H1 (cell line): ENCODE measurements around the gene CHD2. TPM values are rescaled to one million over a fixed set of nuclear protein-coding genes. Genes with fewer than 3 reads are reported as not detected.
A peak's percentile ranks its signal among the peaks of the same experiment; 100 is the strongest.

Experiments
- CTCF ChIA-PET: fragments of 300-600 bp; sonication (Branson Sonifier 250); formaldehyde crosslinking; loops from one replicate; lab custom pipeline; 2021; ENCODE audit not compliant: partially characterized antibody; lab: Charles Lee
- POLR2A ChIA-PET: fragments of 300-600 bp; sonication (Branson Sonifier 250); formaldehyde crosslinking; loops from one replicate; lab custom pipeline; 2021; ENCODE audit warnings: inconsistent platforms; ENCODE audit not compliant: partially characterized antibody; lab: Charles Lee
- DNase-seq, 2 experiments: peaks; one replicate each; pipeline versions ENCODE4 v3.0.0 to v3.0.0-alpha.2; 2010 to 2022; ENCODE audit warnings: low spot score in 2 of 2, low read depth in 1 of 2, mixed read lengths in 1 of 2
- FAIRE-seq: peaks from 2 replicates; lab custom pipeline; 2011; peaks lifted over from hg19 to GRCh38; lab: Jason Lieb, UNC
- H2AFZ ChIP-seq: 2 replicates; pipeline ENCODE4 v1.8.1; 2012; ENCODE audit warnings: low read length, inconsistent platforms
- H2AK5ac ChIP-seq: 2 replicates; pipeline ENCODE4 v1.6.1; 2013; ENCODE audit warnings: low read depth, low read length
- H2BK120ac ChIP-seq: replicated peaks from 2 replicates; pipeline ENCODE3; 2013; ENCODE audit warnings: low read depth, low read length, inconsistent platforms
- H2BK12ac ChIP-seq: 2 replicates; pipeline ENCODE4 v1.6.1; 2013; ENCODE audit warnings: low read depth, low read length
- H2BK15ac ChIP-seq: 2 replicates; pipeline ENCODE4 v1.6.1; 2013; ENCODE audit warnings: low read length
- H2BK20ac ChIP-seq: 2 replicates; pipeline ENCODE4 v1.6.1; 2013; ENCODE audit warnings: low read length
- H2BK5ac ChIP-seq: 2 replicates; pipeline ENCODE4 v1.6.1; 2013; ENCODE audit warnings: low read depth, low read length
- H3K14ac ChIP-seq: 2 replicates; pipeline ENCODE4 v1.6.1; 2013; ENCODE audit warnings: inconsistent platforms; ENCODE audit not compliant: insufficient read length
- H3K18ac ChIP-seq: 2 replicates; pipeline ENCODE4 v1.6.1; 2013; ENCODE audit warnings: low read length; ENCODE audit errors: extremely low read depth
- H3K23ac ChIP-seq: 2 replicates; pipeline ENCODE4 v1.6.1; 2013; ENCODE audit warnings: inconsistent platforms; ENCODE audit not compliant: insufficient read length
- H3K23me2 ChIP-seq: 2 replicates; pipeline ENCODE4 v1.6.1; 2013; ENCODE audit warnings: low read depth, low read length
- H3K27ac ChIP-seq: 2 replicates; pipeline ENCODE4 v1.6.1; 2011; ENCODE audit warnings: low read depth, low read length, inconsistent platforms
- H3K27me3 ChIP-seq, 4 experiments: replicated peaks in 1 of 4; 1 replicate in 1 of 4; 2 replicates in 3 of 4; pipeline versions ENCODE4 v1.6.1 to v1.8.1; 2011 to 2013; ENCODE audit warnings: low read length in 3 of 4, mild to moderate bottlenecking in 3 of 4, inconsistent platforms in 2 of 4, mixed read lengths in 2 of 4, moderate library complexity in 1 of 4; ENCODE audit not compliant: control insufficient read depth in 3 of 4, insufficient read depth in 3 of 4; ENCODE audit errors: extremely low read depth in 1 of 4
- H3K36me3 ChIP-seq, 4 experiments: 2 replicates each; pipeline versions ENCODE4 v1.6.1 to v1.8.1; 2011 to 2013; ENCODE audit warnings: mild to moderate bottlenecking in 4 of 4, low read length in 3 of 4, moderate library complexity in 2 of 4, control low read depth in 1 of 4, inconsistent platforms in 1 of 4; ENCODE audit not compliant: insufficient read depth in 4 of 4, control insufficient read depth in 2 of 4
- H3K4ac ChIP-seq: replicated peaks from 2 replicates; pipeline ENCODE3; 2013; ENCODE audit warnings: low read length, low read depth, mixed read lengths, inconsistent platforms; ENCODE audit not compliant: insufficient read length
- H3K4me1 ChIP-seq, 4 experiments: replicated peaks in 1 of 4; 1 replicate in 1 of 4; 2 replicates in 3 of 4; pipeline versions ENCODE4 v1.6.1 to v1.8.1; 2011 to 2013; ENCODE audit warnings: low read length in 3 of 4, inconsistent platforms in 2 of 4, mixed read lengths in 1 of 4; ENCODE audit not compliant: insufficient read depth in 4 of 4, control insufficient read depth in 3 of 4
- H3K4me2 ChIP-seq, 2 experiments: 2 replicates each; pipeline versions ENCODE4 v1.6.1 to v1.8.1; 2011 to 2013; ENCODE audit warnings: low read depth in 2 of 2, low read length in 2 of 2, control low read depth in 1 of 2, inconsistent platforms in 1 of 2, mild to moderate bottlenecking in 1 of 2; ENCODE audit not compliant: insufficient read depth in 1 of 2
- H3K4me3 ChIP-seq, 4 experiments: fragments of 200-600, 300-600 bp in 1 of 4; sonication (generic), shearing (Covaris generic), sonication (Bioruptor Twin) in 1 of 4; 2 replicates each; pipeline versions ENCODE4 v1.5.1 to v1.8.1; 2011 to 2016; ENCODE audit warnings: low read length in 4 of 4, low read depth in 3 of 4, control low read depth in 2 of 4, inconsistent platforms in 2 of 4, mild to moderate bottlenecking in 2 of 4, mixed read lengths in 1 of 4, moderate library complexity in 1 of 4; ENCODE audit not compliant: insufficient read depth in 2 of 4; ENCODE audit errors: extremely low read depth in 1 of 4
- H3K56ac ChIP-seq: replicated peaks from 2 replicates; pipeline ENCODE3; 2013; ENCODE audit warnings: low read depth, mild to moderate bottlenecking, mixed read lengths, low read length, inconsistent platforms; ENCODE audit not compliant: insufficient read length
- H3K79me1 ChIP-seq: 2 replicates; pipeline ENCODE4 v1.6.1; 2013; ENCODE audit warnings: low read depth, low read length, control low read depth
- H3K79me2 ChIP-seq, 2 experiments: 2 replicates each; pipeline versions ENCODE4 v1.6.1 to v1.8.1; 2012 to 2013; ENCODE audit warnings: low read length in 2 of 2, mild to moderate bottlenecking in 2 of 2, inconsistent platforms in 1 of 2; ENCODE audit not compliant: insufficient read depth in 2 of 2, control insufficient read depth in 1 of 2
- H3K9ac ChIP-seq, 4 experiments: replicated peaks in 1 of 4; 1 replicate in 1 of 4; 2 replicates in 3 of 4; pipeline versions ENCODE4 v1.6.1 to v1.8.1; 2011 to 2013; ENCODE audit warnings: low read depth in 3 of 4, low read length in 3 of 4, control low read depth in 2 of 4, mild to moderate bottlenecking in 2 of 4, moderate library complexity in 2 of 4, inconsistent platforms in 1 of 4; ENCODE audit errors: extremely low read depth in 1 of 4
- H3K9me3 ChIP-seq, 2 experiments: 2 replicates each; pipeline versions ENCODE4 v1.6.1 to v1.8.1; 2012 to 2013; ENCODE audit warnings: mild to moderate bottlenecking in 2 of 2, moderate library complexity in 2 of 2, control low read depth in 1 of 2, inconsistent platforms in 1 of 2, low read depth in 1 of 2, low read length in 1 of 2, mixed read lengths in 1 of 2; ENCODE audit not compliant: insufficient read depth in 2 of 2
- H4K20me1 ChIP-seq, 2 experiments: replicated peaks in 1 of 2; 2 replicates each; pipeline versions ENCODE3 to v1.8.1; 2011 to 2013; ENCODE audit warnings: inconsistent platforms in 2 of 2, low read length in 2 of 2, mild to moderate bottlenecking in 1 of 2; ENCODE audit not compliant: insufficient read depth in 2 of 2, control insufficient read depth in 1 of 2
- H4K5ac ChIP-seq: 2 replicates; pipeline ENCODE4 v1.6.1; 2013; ENCODE audit warnings: low read length, low read depth, mixed read lengths, inconsistent platforms; ENCODE audit not compliant: insufficient read length
- H4K8ac ChIP-seq: 2 replicates; pipeline ENCODE4 v1.8.0; 2013; ENCODE audit warnings: mild to moderate bottlenecking, moderate library complexity, low read length, inconsistent platforms; ENCODE audit not compliant: insufficient read depth; ENCODE audit errors: extremely low read depth
- H4K91ac ChIP-seq: replicated peaks from 2 replicates; pipeline ENCODE3; 2013; ENCODE audit warnings: low read length, mixed read lengths, inconsistent platforms; ENCODE audit not compliant: insufficient read length
- ATF2 ChIP-seq: IDR thresholded peaks from 2 replicates; pipeline ENCODE4 v1.6.1; 2012; ENCODE audit warnings: low read length, inconsistent platforms
- BRCA1 ChIP-seq: IDR thresholded peaks from 2 replicates; pipeline ENCODE4 v1.6.1; 2012; ENCODE audit warnings: low read depth, low read length, improper control_type of control experiment
- CBX5 ChIP-seq: fragments of 300-800, 300-1000 bp; sonication (generic); IDR thresholded peaks from 2 replicates; pipeline ENCODE4 v1.7.1; 2016; ENCODE audit warnings: antibody characterized with exemption, low read length, low read depth
- CHD2 ChIP-seq: IDR thresholded peaks from 2 replicates; pipeline ENCODE4 v1.6.1; 2012; ENCODE audit warnings: low read length, improper control_type of control experiment
- CREB1 ChIP-seq: IDR thresholded peaks from 2 replicates; pipeline ENCODE4 v1.6.1; 2012; ENCODE audit warnings: inconsistent platforms
- HDAC6 ChIP-seq: IDR thresholded peaks from one replicate; pipeline ENCODE4 v1.7.1; 2012; ENCODE audit warnings: low read depth, mild to moderate bottlenecking, inconsistent platforms, low read length, moderate library complexity
- POU5F1 ChIP-seq: IDR thresholded peaks from 2 replicates; pipeline ENCODE4 v1.6.1; 2011; ENCODE audit warnings: low read depth, mild to moderate bottlenecking, low read length, moderate library complexity
- RXRA ChIP-seq: IDR thresholded peaks from 2 replicates; pipeline ENCODE4 v1.6.1; 2011; ENCODE audit warnings: low read depth, mild to moderate bottlenecking, low read length, moderate library complexity; ENCODE audit not compliant: insufficient read depth
- SIX5 ChIP-seq: IDR thresholded peaks from 2 replicates; pipeline ENCODE4 v1.6.1; 2011; ENCODE audit warnings: mild to moderate bottlenecking, low read depth, low read length
- TCF12 ChIP-seq: IDR thresholded peaks from 2 replicates; pipeline ENCODE4 v1.6.1; 2011; ENCODE audit warnings: low read depth, mild to moderate bottlenecking, low read length
- TEAD4 ChIP-seq: IDR thresholded peaks from 2 replicates; pipeline ENCODE4 v1.6.1; 2012; ENCODE audit warnings: low read depth, low read length, inconsistent platforms, mixed read lengths
- WGBS, 2 experiments: shearing (Covaris generic) in 1 of 2; methylation state at CpG; one replicate each; pipeline versions ENCODE4 v1.1.6 to v1.1.7; 2013 to 2015; ENCODE audit warnings: low lambda C conversion rate in 2 of 2, mixed read lengths in 2 of 2, inconsistent platforms in 1 of 2, low coverage in 1 of 2, missing lambda C conversion rate in 1 of 2; ENCODE audit not compliant: insufficient replicate concordance in 2 of 2, insufficient coverage in 1 of 2, insufficient read length in 1 of 2; ENCODE audit errors: extremely low coverage in 1 of 2, missing lambda C conversion rate in 1 of 2; 5-methylcytosine and 5-hydroxymethylcytosine counted together
- polyA plus RNA-seq, 7 experiments: library from polyadenylated mRNA; depleted of rRNA in 3 of 7; stranded (reverse) in 5 of 7; unstranded in 2 of 7; fragments of >200 nt in 5 of 7; fragments of 200-250 nt in 2 of 7; gene quantifications; 1 replicate in 5 of 7; 2 replicates in 1 of 7; 4 replicates in 1 of 7; pipeline versions ENCODE4 v1.2.1 to v1.2.3, GENCODE V29; 2011 to 2013; ENCODE audit warnings: missing spikeins in 2 of 7, mixed read lengths in 2 of 7
- total RNA-seq: library from RNA; stranded (reverse); fragmentation: NEBNext Ultra II Directional; extraction: Animal tissue kit (Norgen Biotek cat#: 25700); gene quantifications from 2 replicates; pipeline ENCODE4 v1.2.1, GENCODE V29; 2021
- TF ChIP-seq, protein P1 (sequence below): IDR thresholded peaks from 2 replicates; pipeline ENCODE4 v1.6.1; 2012; ENCODE audit warnings: inconsistent platforms

Gene CHD2
- total and polyA plus RNA-seq, 2 of the 8 experiments (the other 6 are each of a cell fraction or from before 2014, with no cell fraction given) = 28.8 to 70.0 TPM

DNA sequence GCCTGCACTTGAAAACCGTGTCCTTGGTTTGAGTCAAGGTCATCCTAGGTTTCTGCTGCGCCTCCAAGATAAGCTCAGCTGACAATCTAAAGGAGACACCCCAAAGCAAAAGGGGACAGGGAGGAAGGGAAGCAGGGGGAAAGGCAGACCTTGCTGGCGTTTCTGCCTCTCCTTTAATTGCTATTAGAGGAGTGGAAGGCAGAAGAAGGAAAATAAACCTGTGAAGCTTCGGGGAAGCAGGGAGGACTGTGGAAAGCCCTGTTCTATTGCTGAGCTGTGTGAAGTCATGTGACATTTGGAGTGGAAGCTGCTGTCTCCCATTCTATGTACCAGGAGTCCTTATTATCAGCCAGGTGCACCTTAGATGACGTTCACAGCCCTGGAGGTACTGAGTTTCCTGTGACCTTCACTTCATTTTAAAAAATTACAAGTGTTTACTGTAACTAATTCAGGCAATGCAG is 21.5 kb upstream of the CHD2 start:
- Histone ChIP-seq H2AK5ac (no peak overlapping the region), H3K27me3 (no peaks in the 10 kb centered on the region), H3K79me2 (peaks cover 4 to 9% of the 10 kb centered on the region in 2 experiments), H3K9me3 (no peaks in the 10 kb centered on the region), H3K23me2 (peaks cover 2% of the 10 kb centered on the region; the same call in 1 of the 2 replicates), H3K14ac (no peak overlapping the region), H3K56ac (no peak overlapping the region), H4K5ac (no peak overlapping the region), H2AFZ (peak overlapping the region; percentile 94), H4K91ac (no peak overlapping the region), H2BK12ac (0 out of 2 replicates have a peak overlapping the region, but pooled peaks have one; percentile 30), H3K23ac (no peak overlapping the region), H3K4me1 (peaks cover 9 to 20% (median 17%) of the 10 kb centered on the region in 4 experiments; a peak in 5 of 7 replicates), H2BK120ac (no peak overlapping the region), H3K18ac (no peak overlapping the region), H3K27ac (no peak overlapping the region), H2BK20ac (no peak overlapping the region), H4K8ac (no peak overlapping the region)
- 82% methylated on average over 5 of the region's 5 CpGs; no CpG with 5 or more reads in 1 of the 2 experiments for WGBS, 2 experiments
- no peak for DNase-seq
- CTCF ChIA-PET = interaction anchor here (0.8 to 2.1 kb wide), 8 partner anchors 8 to 89 kb away, joined by 3 to 8 read pairs (median 4); no protein-coding TSS in a partner anchor
- TF ChIP-seq POU5F1 (no peak), TCF12 (no peak), BRCA1 (no peak), HDAC6 (no peak), ATF2 (no peak), CBX5 (no peak), CREB1 (no peak), RXRA (no peak), TEAD4 (no peak), CHD2 (no peak), SIX5 (no peak)
- TF ChIP-seq, protein P1, sequence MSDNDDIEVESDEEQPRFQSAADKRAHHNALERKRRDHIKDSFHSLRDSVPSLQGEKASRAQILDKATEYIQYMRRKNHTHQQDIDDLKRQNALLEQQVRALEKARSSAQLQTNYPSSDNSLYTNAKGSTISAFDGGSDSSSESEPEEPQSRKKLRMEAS = no peak
- TF ChIP-seq, all 59 proteins: peak for 0
- H3K9ac ChIP-seq = 0 out of 7 replicates have a peak overlapping the region, but pooled peaks of 1 of the 4 experiments have one; percentile 6
- H3K79me1 ChIP-seq = no peaks in the 10 kb centered on the region
- peaks cover 0 to 2% (median 0%) of the 10 kb centered on the region in 4 experiments; a peak in 1 of 8 replicates for H3K36me3 ChIP-seq
- H3K4me2 ChIP-seq = no peak overlapping the region
- H4K20me1 ChIP-seq = no peaks in the 10 kb centered on the region
- H3K4ac ChIP-seq = no peak overlapping the region
- no peak overlapping the region for H2BK5ac ChIP-seq
- POLR2A ChIA-PET = interaction anchor here (1.2 to 19.4 kb wide), 5 partner anchors 15 to 68 kb away, joined by 4 to 255 read pairs (median 87); partner anchors contain the start of gene CHD2
- FAIRE-seq = no peak
- H2BK15ac ChIP-seq = no peak overlapping the region; the same call in 1 of the 2 replicates
- H3K4me3 ChIP-seq = no peak overlapping the region
